ENCODE results near the gene DDX53. TPM values are rescaled to one million over a fixed set of nuclear protein-coding genes. Genes with fewer than 3 reads are reported as not detected.

DDX53 gene
- total RNA-seq, 1 donor from 2014 or later: 2.2 TPM

DNA sequence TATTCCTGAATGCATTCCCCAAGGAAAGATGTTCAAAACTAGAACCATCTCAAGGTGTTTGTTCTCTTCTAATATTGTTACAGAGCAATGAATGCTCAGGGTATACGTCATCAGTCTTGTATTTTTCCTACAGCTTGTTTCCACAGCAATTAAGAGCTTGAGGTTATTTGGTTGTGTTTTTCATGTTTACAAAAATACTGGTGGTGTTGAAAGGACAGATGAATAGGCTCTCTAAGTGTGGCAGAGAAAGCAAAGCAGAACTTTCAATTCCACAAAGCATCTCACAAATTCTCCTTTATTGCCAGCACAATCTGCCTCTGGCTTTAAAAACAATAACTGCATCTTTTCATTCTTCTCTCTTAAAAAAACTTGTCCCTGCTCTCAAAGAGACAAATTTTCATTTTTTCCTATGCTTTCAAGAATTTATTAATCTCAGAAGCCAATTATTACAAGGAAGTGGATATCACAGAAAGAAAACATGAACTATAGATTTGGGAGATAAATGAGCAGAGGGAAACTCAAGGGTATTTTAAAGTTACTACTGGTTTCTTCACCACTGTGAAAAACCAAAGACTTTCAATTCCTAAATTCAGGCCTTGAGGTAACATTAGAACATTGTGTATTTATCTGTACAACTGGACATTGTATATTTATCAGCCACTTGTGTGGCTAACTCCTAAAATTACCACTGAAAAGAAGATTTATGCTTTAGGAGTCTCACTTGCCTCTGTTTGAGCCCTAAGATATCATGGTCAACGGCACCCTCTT lies 49.2 kb downstream of the DDX53 start:
- DNase-seq (ENCODE audit: low spot score): no peak

- DNase-seq (ENCODE audit: low spot score): no peak
These were observed 52.6 kb downstream of the DDX53 start for GRCh38 chrX:23052324-23052723.

Data from umbilical cord (tissue), 2 donors.